Endodermal cell (in vitro differentiated cells): ENCODE results near the gene BPGM. TPM values are rescaled to one million over a fixed set of nuclear protein-coding genes. Genes with fewer than 3 reads are reported as not detected.

ENCODE experiments used
- DNase-seq: peaks from one replicate; pipeline ENCODE4 v3.0.0-alpha.2; 2017
- H3K27ac ChIP-seq: 2 replicates; pipeline ENCODE4 v1.5.1; 2013; ENCODE audit warnings: mild to moderate bottlenecking, low read depth, low read length, moderate library complexity
- H3K27me3 ChIP-seq: 2 replicates; pipeline ENCODE4 v1.6.1; 2013; ENCODE audit warnings: mild to moderate bottlenecking, low read length, moderate library complexity; ENCODE audit not compliant: insufficient read depth, control insufficient read depth, poor library complexity, severe bottlenecking
- H3K36me3 ChIP-seq: 2 replicates; pipeline ENCODE4 v1.7.0; 2013; ENCODE audit warnings: mild to moderate bottlenecking, low read length, moderate library complexity; ENCODE audit not compliant: control insufficient read depth, insufficient read depth
- H3K4me1 ChIP-seq: one replicate; pipeline ENCODE4 v1.7.0; 2013; ENCODE audit warnings: low read length; ENCODE audit not compliant: control insufficient read depth, insufficient read depth
- H3K4me3 ChIP-seq: 2 replicates; pipeline ENCODE4 v1.5.1; 2013; ENCODE audit warnings: mild to moderate bottlenecking, low read length, moderate library complexity
- H3K9ac ChIP-seq: 2 replicates; pipeline ENCODE4 v1.6.1; 2013; ENCODE audit warnings: mild to moderate bottlenecking, low read length, moderate library complexity; ENCODE audit not compliant: poor library complexity, severe bottlenecking; ENCODE audit errors: extremely low read depth
- H3K9me3 ChIP-seq: 2 replicates; pipeline ENCODE4 v1.6.1; 2013; ENCODE audit warnings: mild to moderate bottlenecking, low read length, moderate library complexity; ENCODE audit not compliant: control insufficient read depth
- H3K27ac Mint-ChIP-seq: 2 replicates; pipeline ENCODE4 v1.8.0; 2020; ENCODE audit warnings: mixed read lengths
- H3K27me3 Mint-ChIP-seq: 2 replicates; pipeline ENCODE4 v1.8.0; 2021; ENCODE audit warnings: mild to moderate bottlenecking, mixed read lengths; ENCODE audit not compliant: insufficient read depth
- H3K36me3 Mint-ChIP-seq: 2 replicates; pipeline ENCODE4 v1.8.0; 2020; ENCODE audit warnings: low read depth, mixed read lengths
- H3K4me1 Mint-ChIP-seq: 2 replicates; pipeline ENCODE4 v1.8.0; 2020; ENCODE audit warnings: mixed read lengths
- H3K4me3 Mint-ChIP-seq: 2 replicates; pipeline ENCODE4 v1.8.0; 2020; ENCODE audit warnings: mild to moderate bottlenecking, moderate library complexity, mixed read lengths
- H3K9me3 Mint-ChIP-seq: 2 replicates; pipeline ENCODE4 v1.8.0; 2020; ENCODE audit warnings: mild to moderate bottlenecking, mixed read lengths
- CTCF ChIP-seq: fragments of 200-600 bp; sonication (generic); conservative IDR thresholded peaks from 2 replicates; pipeline ENCODE4 v1.5.0; 2021; ENCODE audit warnings: antibody characterized with exemption, mild to moderate bottlenecking
- WGBS, 2 experiments: methylation state at CpG; one replicate each; pipeline versions ENCODE4 v1.1.5 to v1.1.7; 2013; ENCODE audit warnings: missing lambda C conversion rate in 2 of 2, mixed read lengths in 1 of 2; ENCODE audit not compliant: insufficient coverage in 1 of 2, insufficient read length in 1 of 2; 5-methylcytosine and 5-hydroxymethylcytosine counted together
- total RNA-seq, 2 donors: library from RNA; stranded (reverse); fragmentation: NEBNext Ultra II Directional in 1 of 2; extraction: Animal tissue kit (Norgen Biotek cat#: 25700) in 1 of 2; gene quantifications; 2 replicates in 1 of 2; 3 replicates in 1 of 2; pipeline ENCODE4 v1.2.1, GENCODE V29; 2021

Gene BPGM
- total RNA-seq, 2 donors from 2014 or later = 11.1 to 16.1 TPM

- Mint-ChIP-seq H3K27me3 (no peaks in the 10 kb centered on the region), H3K27ac (no peak overlapping the region), H3K36me3 (no peaks in the 10 kb centered on the region), H3K4me1 (no peaks in the 10 kb centered on the region), H3K9me3 (no peaks in the 10 kb centered on the region), H3K4me3 (no peak overlapping the region)
- Histone ChIP-seq H3K27me3 (no peaks in the 10 kb centered on the region), H3K9ac (no peak overlapping the region), H3K27ac (no peak overlapping the region), H3K4me3 (no peak overlapping the region), H3K4me1 (no peaks in the 10 kb centered on the region), H3K9me3 (no peaks in the 10 kb centered on the region), H3K36me3 (no peaks in the 10 kb centered on the region)
- 88 to 93% methylated on average over 9 to 12 of the region's 12 CpGs for WGBS, 2 experiments
- no peak for TF ChIP-seq CTCF
- DNase-seq = no peak
These were observed 44.2 kb downstream of the BPGM start for GRCh38 chr7:134690614-134691504.

GRCh38 chr7:134691546-134692343 lies 45.1 kb downstream of the BPGM start:
- Mint-ChIP-seq H3K4me1 (no peaks in the 10 kb centered on the region), H3K27me3 (no peaks in the 10 kb centered on the region), H3K9me3 (no peaks in the 10 kb centered on the region), H3K4me3 (no peak overlapping the region), H3K27ac (no peak overlapping the region), H3K36me3 (no peaks in the 10 kb centered on the region)
- no peak for DNase-seq
- no peak overlapping the region for H3K27ac ChIP-seq
- H3K36me3 ChIP-seq = no peaks in the 10 kb centered on the region
- H3K4me1 ChIP-seq = no peaks in the 10 kb centered on the region
- no peak for TF ChIP-seq CTCF
- no peak overlapping the region for H3K4me3 ChIP-seq
- no peaks in the 10 kb centered on the region for H3K27me3 ChIP-seq
- H3K9me3 ChIP-seq = no peaks in the 10 kb centered on the region
- no peak overlapping the region for H3K9ac ChIP-seq
- 91 to 92% methylated on average over 7 to 13 of the region's 13 CpGs for WGBS, 2 experiments

GRCh38 chr7:134692344-134692705 lies 45.7 kb downstream of the BPGM start:
- Mint-ChIP-seq H3K36me3 (no peaks in the 10 kb centered on the region), H3K4me1 (no peaks in the 10 kb centered on the region), H3K27me3 (no peaks in the 10 kb centered on the region), H3K4me3 (no peak overlapping the region), H3K9me3 (no peaks in the 10 kb centered on the region), H3K27ac (no peak overlapping the region)
- no peak overlapping the region for H3K9ac ChIP-seq
- H3K4me3 ChIP-seq = no peak overlapping the region
- no peaks in the 10 kb centered on the region for H3K9me3 ChIP-seq
- DNase-seq = no peak
- no peak for TF ChIP-seq CTCF
- no peaks in the 10 kb centered on the region for H3K4me1 ChIP-seq
- H3K36me3 ChIP-seq = no peaks in the 10 kb centered on the region
- no peak overlapping the region for H3K27ac ChIP-seq
- H3K27me3 ChIP-seq = no peaks in the 10 kb centered on the region
- WGBS, 2 experiments = 88 to 94% methylated on average over 2 of the region's 2 CpGs
